ENCODE measurements around the gene CCDC88B. TPM values are rescaled to one million over a fixed set of nuclear protein-coding genes. Genes with fewer than 3 reads are reported as not detected.
A peak's percentile ranks its signal among the peaks of the same experiment; 100 is the strongest.

CCDC88B gene
- polyA plus RNA-seq, 1 donor from 2014 or later, result 33.0 TPM

DNA sequence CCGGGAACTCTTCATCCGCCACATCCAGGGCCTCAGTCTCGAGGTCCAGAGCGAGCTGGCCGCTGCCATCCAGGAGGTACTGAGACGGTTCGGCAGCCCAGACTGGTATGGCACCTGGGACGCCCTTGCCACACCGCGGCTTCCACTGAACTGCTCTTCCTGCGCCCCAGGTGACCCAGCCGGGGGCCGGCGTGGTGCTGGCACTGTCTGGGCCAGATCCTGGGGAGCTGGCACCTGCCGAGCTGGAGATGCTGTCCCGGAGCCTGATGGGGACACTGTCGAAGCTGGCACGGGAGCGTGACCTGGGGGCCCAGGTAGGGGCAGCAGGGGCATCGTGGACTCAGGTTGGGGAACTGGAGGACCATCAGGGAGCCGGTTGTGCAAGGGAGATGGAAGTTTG, 1.4 kb downstream of the CCDC88B start:
- Mint-ChIP-seq H3K4me1 (peaks cover 17 to 29% (median 23%) of the 10 kb centered on the region in 3 donors), H3K36me3 (peaks cover 3% of the 10 kb centered on the region), H3K27me3 (no peaks in the 10 kb centered on the region), H3K9me3 (no peaks in the 10 kb centered on the region), H3K4me3 (peak overlapping the region; percentile 22 to 96 (median 86)), H3K27ac (peak overlapping the region in 2 of 3 donors; percentile 86 to 96)

DNA sequence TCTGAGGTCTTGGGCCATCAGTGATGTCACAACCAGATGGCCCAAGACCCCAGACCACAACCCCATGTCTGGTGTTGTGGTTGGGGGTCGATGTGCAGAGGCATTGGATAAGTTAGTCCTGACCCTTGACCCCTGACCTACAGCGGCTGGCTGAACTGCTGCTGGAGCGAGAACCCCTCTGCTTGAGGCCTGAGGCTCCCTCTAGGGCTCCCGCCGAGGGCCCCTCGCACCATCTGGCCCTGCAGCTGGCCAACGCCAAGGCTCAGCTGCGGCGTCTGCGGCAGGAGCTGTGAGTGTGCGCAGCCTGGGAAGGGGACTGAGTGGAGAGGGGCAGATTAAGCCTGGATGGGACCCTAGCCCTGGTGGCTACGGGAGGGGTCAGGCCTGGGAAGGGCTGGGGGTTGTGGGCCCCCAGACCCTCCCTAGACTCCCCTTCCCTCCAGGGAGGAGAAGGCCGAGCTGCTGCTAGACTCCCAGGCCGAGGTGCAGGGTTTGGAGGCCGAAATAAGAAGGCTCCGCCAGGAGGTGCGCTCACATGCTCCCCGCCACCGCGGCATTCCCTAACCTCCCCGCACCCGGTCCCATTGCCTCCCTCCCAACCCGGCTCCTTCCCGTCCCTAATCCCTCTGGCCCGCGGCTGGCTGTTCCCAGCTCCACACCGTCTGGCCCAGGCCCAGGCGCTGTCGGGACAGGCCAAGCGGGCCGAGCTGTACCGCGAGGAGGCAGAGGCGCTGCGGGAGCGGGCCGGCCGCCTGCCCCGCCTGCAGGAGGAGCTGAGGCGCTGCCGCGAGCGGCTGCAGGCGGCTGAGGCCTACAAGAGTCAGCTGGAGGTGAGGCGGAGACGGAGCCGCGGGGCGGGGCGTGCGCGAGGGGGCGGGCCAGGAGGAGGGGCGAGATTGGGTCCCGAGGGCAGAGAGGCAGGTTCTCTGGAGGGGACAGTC, 2.1 kb downstream of the CCDC88B start:
- H3K36me3 Mint-ChIP-seq, result peaks cover 3% of the 10 kb centered on the region
- no peaks in the 10 kb centered on the region for H3K27me3 Mint-ChIP-seq
- no peaks in the 10 kb centered on the region for H3K9me3 Mint-ChIP-seq
- peaks cover 15 to 29% (median 22%) of the 10 kb centered on the region in 3 donors for H3K4me1 Mint-ChIP-seq
- peak overlapping the region in 2 of 4 donors; percentile 55 to 92 for H3K4me3 Mint-ChIP-seq
- H3K27ac Mint-ChIP-seq, result peak overlapping the region in 1 of 3 donors; percentile 96

DNA sequence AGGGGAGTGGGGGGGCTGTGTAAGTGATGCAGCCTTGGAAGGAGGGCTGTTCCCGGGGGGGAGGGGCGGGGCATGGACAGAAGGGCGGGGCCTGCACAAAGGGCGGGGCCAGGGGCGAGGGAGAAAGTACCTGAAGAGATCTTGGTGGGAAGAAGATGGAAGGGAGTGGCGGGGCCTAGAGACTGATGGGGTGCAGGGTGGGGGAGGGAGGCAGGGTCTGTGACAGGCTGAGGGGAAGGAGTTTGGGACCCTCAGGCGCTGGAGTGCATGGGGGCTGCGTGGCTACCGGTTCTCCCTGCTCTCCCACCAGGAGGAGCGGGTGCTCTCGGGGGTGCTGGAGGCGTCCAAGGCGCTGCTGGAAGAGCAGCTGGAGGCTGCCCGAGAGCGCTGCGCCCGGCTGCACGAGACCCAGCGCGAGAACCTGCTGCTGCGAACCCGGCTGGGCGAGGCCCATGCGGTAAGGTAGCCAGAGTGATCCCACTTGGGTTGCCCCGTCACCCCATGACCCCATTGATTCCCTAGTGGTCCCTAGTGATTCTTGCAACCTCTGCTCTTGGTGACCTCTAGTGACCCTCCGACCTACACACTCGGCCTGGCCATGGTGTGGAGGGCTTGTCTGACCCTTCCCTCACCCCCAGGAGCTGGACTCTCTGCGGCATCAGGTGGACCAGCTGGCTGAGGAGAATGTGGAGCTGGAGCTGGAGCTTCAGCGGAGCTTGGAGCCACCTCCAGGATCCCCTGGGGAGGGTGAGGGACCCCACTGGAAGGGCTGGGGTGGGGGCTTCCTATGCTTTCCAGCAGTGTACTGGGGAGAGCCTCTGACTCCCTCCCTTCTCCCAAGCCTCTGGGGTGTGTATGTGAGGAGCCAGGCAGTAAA, 3.1 kb downstream of the CCDC88B start:
- H3K27me3 Mint-ChIP-seq, result no peaks in the 10 kb centered on the region
- no peaks in the 10 kb centered on the region for H3K9me3 Mint-ChIP-seq
- H3K4me3 Mint-ChIP-seq, result peak overlapping the region in 2 of 4 donors; percentile 23 to 32
- H3K4me1 Mint-ChIP-seq, result peaks cover 14 to 27% (median 20%) of the 10 kb centered on the region in 3 donors
- H3K27ac Mint-ChIP-seq, result peak overlapping the region in 1 of 3 donors; percentile 96
- peaks cover 3% of the 10 kb centered on the region for H3K36me3 Mint-ChIP-seq

DNA sequence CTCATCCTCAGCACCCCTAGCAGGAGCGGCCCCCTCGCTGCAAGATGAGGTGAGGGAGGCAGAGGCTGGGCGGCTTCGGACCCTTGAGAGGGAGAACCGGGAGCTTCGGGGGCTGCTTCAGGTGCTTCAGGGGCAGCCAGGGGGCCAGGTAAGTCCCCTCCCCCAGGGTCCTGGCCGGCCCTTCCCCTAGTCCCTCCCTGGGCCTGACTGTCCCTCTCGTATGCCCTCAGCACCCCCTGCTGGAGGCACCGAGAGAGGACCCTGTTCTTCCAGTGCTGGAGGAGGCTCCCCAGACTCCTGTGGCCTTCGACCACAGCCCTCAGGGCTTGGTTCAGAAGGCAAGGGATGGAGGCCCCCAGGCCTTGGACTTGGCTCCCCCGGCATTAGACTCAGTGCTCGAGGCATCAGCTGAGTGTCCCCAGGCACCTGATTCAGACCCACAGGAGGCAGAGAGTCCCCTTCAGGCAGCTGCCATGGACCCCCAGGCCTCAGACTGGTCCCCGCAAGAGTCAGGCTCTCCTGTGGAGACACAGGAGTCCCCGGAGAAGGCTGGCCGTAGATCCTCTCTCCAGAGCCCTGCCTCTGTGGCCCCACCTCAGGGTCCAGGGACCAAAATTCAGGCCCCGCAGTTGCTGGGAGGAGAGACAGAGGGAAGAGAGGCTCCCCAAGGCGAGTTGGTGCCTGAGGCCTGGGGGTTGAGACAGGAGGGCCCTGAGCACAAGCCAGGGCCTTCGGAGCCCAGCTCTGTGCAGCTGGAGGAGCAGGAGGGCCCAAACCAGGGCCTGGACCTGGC, 4.0 kb downstream of the CCDC88B start:
- no peak overlapping the region for H3K27ac Mint-ChIP-seq
- peaks cover 12 to 23% (median 19%) of the 10 kb centered on the region in 3 donors for H3K4me1 Mint-ChIP-seq
- no peak overlapping the region for H3K4me3 Mint-ChIP-seq
- H3K9me3 Mint-ChIP-seq, result no peaks in the 10 kb centered on the region
- no peaks in the 10 kb centered on the region for H3K27me3 Mint-ChIP-seq
- peaks cover 3% of the 10 kb centered on the region for H3K36me3 Mint-ChIP-seq

DNA sequence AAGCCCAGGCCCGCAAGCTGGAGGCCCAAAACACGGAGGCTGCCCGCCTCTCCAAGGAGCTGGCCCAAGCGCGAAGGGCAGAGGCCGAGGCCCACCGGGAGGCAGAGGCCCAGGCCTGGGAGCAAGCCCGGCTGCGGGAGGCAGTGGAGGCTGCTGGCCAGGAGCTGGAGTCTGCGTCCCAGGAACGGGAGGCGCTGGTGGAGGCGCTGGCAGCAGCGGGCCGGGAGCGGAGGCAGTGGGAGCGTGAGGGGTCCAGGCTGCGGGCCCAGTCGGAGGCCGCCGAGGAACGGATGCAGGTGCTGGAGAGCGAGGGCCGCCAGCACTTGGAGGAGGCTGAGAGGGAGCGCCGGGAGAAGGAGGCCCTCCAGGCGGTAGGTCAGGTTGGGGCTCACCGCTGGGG, 4.8 kb downstream of the CCDC88B start:
- peaks cover 5 to 15% (median 11%) of the 10 kb centered on the region in 3 donors for H3K4me1 Mint-ChIP-seq
- H3K4me3 Mint-ChIP-seq, result no peak overlapping the region
- no peak overlapping the region for H3K27ac Mint-ChIP-seq
- H3K27me3 Mint-ChIP-seq, result no peaks in the 10 kb centered on the region
- peaks cover 3% of the 10 kb centered on the region for H3K36me3 Mint-ChIP-seq
- no peaks in the 10 kb centered on the region for H3K9me3 Mint-ChIP-seq

DNA sequence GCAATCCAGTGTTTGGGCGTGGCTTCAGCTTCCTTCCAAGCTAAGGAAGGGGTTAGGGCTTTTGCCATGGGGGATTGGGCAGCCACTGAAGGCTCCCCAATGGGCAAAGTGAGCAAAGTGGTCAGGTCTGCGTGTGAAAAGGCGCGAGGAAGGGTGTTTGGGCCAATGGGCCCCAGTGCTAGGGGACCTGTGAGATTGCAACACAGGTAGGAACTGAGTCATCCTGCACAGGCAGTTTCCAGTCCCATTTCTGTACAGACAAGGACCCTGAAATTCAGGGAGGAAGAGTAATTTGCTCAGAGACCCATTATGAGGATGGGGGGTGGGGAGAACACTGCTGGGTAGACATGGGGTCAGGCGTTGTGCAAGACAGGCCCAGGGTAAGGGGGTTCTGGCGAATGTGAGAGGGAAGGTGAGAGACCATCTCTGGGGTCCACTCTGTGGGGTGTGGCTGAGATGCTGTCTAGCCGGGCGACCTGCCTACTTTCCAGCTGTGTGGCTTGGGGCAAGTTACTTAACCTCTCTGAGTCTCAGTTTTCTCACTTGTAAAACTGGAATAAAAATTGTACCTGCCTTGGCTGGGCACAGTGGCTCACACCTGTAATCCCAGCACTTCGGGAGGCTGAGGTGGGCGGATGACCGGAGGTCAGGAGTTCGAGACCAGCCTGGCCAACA, 7.3 kb downstream of the CCDC88B start:
- Mint-ChIP-seq H3K4me3 (no peak overlapping the region), H3K36me3 (peaks cover 5% of the 10 kb centered on the region), H3K27ac (peak overlapping the region in 1 of 3 donors; percentile 59), H3K4me1 (peaks cover 3 to 4% (median 4%) of the 10 kb centered on the region in 3 donors), H3K9me3 (no peaks in the 10 kb centered on the region), H3K27me3 (no peaks in the 10 kb centered on the region)

DNA sequence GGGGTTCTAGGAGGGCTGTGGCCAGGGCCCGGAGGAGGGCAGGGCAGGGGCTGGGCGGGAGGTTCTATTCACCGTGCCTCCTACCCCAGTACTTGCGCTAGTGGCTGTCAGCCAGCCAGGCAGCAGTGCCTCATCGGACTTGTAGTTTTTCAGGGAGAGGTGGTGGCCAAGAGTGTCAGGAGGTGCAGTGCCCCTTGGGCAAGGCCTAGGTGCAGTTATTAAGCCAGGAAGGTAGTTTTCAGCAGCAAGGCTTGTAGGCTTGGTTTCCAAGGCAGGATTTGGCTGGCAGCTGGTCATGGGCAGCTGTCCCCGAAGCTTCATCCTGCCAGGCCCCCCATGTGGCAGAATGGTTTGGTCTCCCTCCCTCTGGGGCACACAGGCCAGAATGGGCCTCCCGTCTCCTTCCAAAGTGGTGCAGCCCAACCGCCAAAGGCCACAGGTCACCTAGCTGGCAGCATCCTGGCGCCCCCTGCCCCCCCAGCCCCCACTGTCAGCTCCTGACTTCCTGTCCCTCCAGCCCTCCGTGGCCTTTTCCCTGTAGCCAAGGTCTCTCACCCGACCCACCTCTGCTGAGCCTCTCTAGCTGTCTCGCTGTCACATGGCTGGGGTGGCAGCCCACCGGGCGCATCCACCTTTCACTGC, 8.5 kb downstream of the CCDC88B start:
- Mint-ChIP-seq H3K9me3 (no peaks in the 10 kb centered on the region), H3K27ac (peak overlapping the region in 1 of 3 donors; percentile 50), H3K4me1 (peaks cover 3 to 4% (median 4%) of the 10 kb centered on the region in 3 donors), H3K36me3 (peaks cover 5% of the 10 kb centered on the region), H3K4me3 (no peak overlapping the region), H3K27me3 (no peaks in the 10 kb centered on the region)

DNA sequence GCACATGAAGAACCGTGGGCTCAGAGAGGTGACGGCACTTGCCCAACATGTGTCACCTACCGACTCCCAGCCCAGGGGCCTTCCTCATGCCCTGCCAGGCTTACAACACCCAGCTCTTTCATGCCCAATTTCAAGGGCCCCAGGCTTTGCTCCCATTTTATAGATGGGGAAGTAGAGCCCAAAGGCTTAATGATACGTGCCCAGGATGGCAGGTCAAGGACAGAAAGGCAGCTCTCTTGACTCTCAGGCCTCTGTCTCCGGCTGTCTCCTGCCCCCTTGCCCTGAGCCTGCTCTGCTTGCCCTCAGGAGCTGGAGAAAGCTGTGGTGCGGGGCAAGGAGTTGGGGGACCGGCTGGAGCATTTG, 9.0 kb downstream of the CCDC88B start:
- H3K27me3 Mint-ChIP-seq, result no peaks in the 10 kb centered on the region
- peaks cover 3 to 4% (median 4%) of the 10 kb centered on the region in 3 donors for H3K4me1 Mint-ChIP-seq
- H3K4me3 Mint-ChIP-seq, result no peak overlapping the region
- H3K36me3 Mint-ChIP-seq, result peaks cover 5% of the 10 kb centered on the region
- peak overlapping the region in 1 of 3 donors; percentile 50 for H3K27ac Mint-ChIP-seq
- H3K9me3 Mint-ChIP-seq, result no peaks in the 10 kb centered on the region

DNA sequence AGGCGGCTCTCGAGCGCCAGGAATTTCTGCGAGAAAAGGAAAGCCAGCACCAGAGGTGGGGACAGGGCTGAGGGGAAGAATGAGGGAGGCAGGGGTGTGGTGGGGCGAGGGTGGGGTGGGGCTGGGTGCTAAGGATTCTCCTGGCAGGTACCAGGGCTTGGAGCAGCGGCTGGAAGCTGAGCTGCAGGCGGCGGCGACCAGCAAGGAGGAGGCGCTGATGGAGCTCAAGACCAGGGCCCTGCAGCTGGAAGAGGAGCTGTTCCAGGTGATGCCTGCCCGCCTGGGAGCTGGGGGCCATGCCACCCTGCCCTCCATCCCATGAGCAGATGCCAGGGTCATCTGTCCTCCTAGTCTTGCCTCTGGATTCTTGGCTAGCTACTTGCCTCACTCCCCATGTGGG, 9.4 kb downstream of the CCDC88B start:
- H3K4me3 Mint-ChIP-seq, result no peak overlapping the region
- peak overlapping the region in 1 of 3 donors; percentile 16 for H3K27ac Mint-ChIP-seq
- H3K27me3 Mint-ChIP-seq, result no peaks in the 10 kb centered on the region
- peaks cover 5% of the 10 kb centered on the region for H3K36me3 Mint-ChIP-seq
- H3K9me3 Mint-ChIP-seq, result no peaks in the 10 kb centered on the region
- H3K4me1 Mint-ChIP-seq, result peaks cover 3 to 4% (median 4%) of the 10 kb centered on the region in 3 donors

DNA sequence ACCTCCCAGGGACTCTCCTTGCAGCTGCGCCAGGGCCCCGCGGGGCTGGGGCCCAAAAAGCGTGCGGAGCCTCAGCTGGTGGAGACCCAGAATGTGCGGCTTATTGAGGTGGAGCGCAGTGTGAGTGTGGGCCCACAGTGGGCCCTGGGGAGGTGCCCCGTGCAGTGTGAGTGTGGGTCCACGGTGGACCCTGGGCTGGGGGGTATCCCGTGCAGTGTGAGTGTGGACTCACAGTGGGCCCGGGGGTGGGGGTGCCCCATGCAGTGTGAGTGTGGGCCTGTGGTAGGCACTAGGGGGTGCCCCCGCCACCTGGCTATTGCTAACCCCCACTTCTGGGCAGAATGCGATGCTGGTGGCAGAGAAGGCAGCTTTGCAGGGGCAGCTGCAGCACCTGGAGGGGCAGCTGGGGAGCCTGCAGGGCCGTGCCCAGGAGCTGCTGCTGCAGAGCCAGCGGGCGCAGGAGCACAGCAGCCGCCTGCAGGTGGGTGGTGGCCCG, 11.2 kb downstream of the CCDC88B start:
- Mint-ChIP-seq H3K9me3 (no peaks in the 10 kb centered on the region), H3K4me1 (peaks cover 0 to 4% (median 0%) of the 10 kb centered on the region in 3 donors), H3K36me3 (peaks cover 2% of the 10 kb centered on the region), H3K27ac (no peak overlapping the region), H3K4me3 (no peak overlapping the region), H3K27me3 (no peaks in the 10 kb centered on the region)

DNA sequence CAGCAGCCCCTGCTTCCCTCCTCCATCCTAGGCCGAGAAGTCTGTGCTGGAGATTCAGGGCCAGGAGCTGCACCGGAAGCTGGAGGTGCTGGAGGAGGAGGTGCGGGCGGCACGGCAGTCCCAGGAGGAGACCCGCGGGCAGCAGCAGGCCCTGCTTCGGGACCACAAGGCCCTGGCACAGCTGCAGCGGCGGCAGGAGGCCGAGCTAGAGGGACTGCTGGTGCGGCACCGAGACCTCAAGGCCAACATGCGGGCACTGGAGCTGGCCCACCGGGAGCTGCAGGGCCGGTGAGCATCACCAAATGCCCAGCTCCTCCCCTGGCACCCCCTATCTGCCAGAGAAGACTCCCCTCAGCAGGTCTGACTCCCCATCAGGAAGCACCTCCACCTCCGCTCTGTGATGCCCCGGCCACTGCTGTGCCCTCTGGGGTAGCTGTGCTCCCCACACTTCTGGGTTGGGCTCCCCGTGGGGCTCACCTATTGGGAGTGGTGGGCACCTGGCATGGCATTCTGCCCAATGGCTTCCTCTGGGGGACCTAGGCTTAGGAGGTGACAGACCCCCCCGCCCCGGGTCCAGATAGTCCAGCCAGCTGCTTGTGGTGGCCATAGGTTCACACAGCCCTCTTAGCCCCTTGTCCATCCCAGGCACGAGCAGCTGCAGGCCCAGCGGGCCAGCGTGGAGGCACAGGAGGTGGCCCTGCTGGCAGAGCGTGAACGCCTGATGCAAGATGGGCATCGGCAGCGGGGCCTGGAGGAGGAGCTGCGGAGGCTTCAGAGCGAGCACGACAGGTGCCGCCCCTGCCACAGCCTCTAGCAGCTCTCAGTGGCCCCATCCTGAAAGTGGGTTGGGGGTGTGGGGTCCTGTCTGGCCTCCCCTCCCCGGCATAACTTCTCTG, 12.3 kb downstream of the CCDC88B start:
- H3K36me3 Mint-ChIP-seq, result peaks cover 2% of the 10 kb centered on the region
- H3K4me1 Mint-ChIP-seq, result peaks cover 0 to 7% (median 0%) of the 10 kb centered on the region in 3 donors
- no peaks in the 10 kb centered on the region for H3K9me3 Mint-ChIP-seq
- no peak overlapping the region for H3K27ac Mint-ChIP-seq
- H3K27me3 Mint-ChIP-seq, result no peaks in the 10 kb centered on the region
- no peak overlapping the region for H3K4me3 Mint-ChIP-seq

DNA sequence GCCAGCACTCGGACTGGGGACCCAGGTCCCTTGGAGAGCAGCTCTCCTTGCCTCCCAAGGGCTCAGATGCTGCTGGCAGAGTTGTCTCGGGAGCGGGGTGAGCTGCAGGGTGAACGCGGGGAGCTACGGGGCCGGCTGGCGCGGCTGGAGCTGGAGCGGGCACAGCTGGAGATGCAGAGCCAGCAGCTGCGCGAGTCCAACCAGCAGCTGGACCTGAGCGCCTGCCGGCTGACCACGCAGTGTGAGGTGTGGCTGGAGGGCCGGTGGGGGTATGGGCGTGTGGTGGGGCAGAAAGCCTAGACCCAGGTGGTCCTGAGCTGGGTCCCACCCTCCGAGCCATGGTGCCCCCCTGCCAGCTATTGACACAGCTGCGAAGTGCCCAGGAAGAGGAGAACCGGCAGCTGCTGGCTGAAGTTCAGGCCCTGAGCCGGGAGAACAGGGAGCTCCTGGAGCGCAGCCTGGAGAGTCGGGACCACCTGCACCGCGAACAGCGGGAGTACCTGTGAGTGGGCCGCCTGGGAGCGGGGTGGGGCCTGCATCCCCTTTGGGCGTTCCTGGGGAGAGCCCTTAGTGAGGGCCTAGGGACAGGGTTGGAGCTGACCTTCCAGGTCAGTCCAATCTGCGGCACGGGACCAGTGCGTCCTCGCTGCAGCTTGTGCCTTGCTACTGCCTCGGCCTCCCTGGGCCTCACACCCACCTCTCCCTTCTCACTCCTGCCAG, 13.2 kb downstream of the CCDC88B start:
- Mint-ChIP-seq H3K9me3 (no peaks in the 10 kb centered on the region), H3K36me3 (peaks cover 2% of the 10 kb centered on the region), H3K4me1 (peaks cover 0 to 9% (median 2%) of the 10 kb centered on the region in 3 donors), H3K27ac (no peak overlapping the region), H3K4me3 (no peak overlapping the region), H3K27me3 (no peaks in the 10 kb centered on the region)
